CD4-positive, alpha-beta T cell (primary cell): ENCODE results near the gene ITGB2. TPM values are rescaled to one million over a fixed set of nuclear protein-coding genes. Genes with fewer than 3 reads are reported as not detected.

Experiments
- ATAC-seq: fragments of 200-7000 bp; cut with Tn5 transposase; one replicate; pipeline ENCODE4 v1.10.0; 2022; ENCODE audit warnings: mild to moderate bottlenecking; ENCODE audit not compliant: poor library complexity
- CTCF ChIA-PET: fragments of 350-600 bp; sonication (Branson Sonifier 250); formaldehyde crosslinking; loops from one replicate; lab custom pipeline; 2021; ENCODE audit warnings: antibody characterized with exemption, inconsistent platforms; lab: Charles Lee
- POLR2A ChIA-PET: fragments of 350-600 bp; sonication (Branson Sonifier 250); formaldehyde crosslinking; loops from one replicate; lab custom pipeline; 2021; ENCODE audit warnings: antibody characterized with exemption, inconsistent platforms; lab: Charles Lee
- DNase-seq, 14 experiments: peaks; one replicate each; pipeline ENCODE4 v3.0.0-alpha.2; 2013 to 2020; ENCODE audit warnings: mixed read lengths in 2 of 14
- H3K27ac ChIP-seq, 2 donors: one replicate each; pipeline versions ENCODE4 v1.5.1 to v1.7.0; 2013; ENCODE audit warnings: low read length in 2 of 2, low read depth in 1 of 2, mild to moderate bottlenecking in 1 of 2
- H3K27me3 ChIP-seq, 2 experiments: 1 replicate in 1 of 2; 2 replicates in 1 of 2; pipeline versions ENCODE4 v1.6.1 to v1.7.0; 2013; ENCODE audit warnings: low read length in 2 of 2, control low read depth in 1 of 2, mild to moderate bottlenecking in 1 of 2, moderate library complexity in 1 of 2; ENCODE audit not compliant: insufficient read depth in 2 of 2, control insufficient read depth in 1 of 2
- H3K36me3 ChIP-seq: one replicate; pipeline ENCODE4 v1.6.1; 2013; ENCODE audit warnings: low read length, control low read depth; ENCODE audit not compliant: insufficient read depth
- H3K4me1 ChIP-seq: one replicate; pipeline ENCODE4 v1.6.1; 2013; ENCODE audit warnings: low read length, control low read depth; ENCODE audit not compliant: insufficient read depth
- H3K4me3 ChIP-seq: one replicate; pipeline ENCODE4 v1.5.1; 2013; ENCODE audit warnings: mild to moderate bottlenecking, low read length, moderate library complexity
- H3K9me3 ChIP-seq, 2 experiments: 1 replicate in 1 of 2; 2 replicates in 1 of 2; pipeline versions ENCODE4 v1.6.1 to v1.7.0; 2013; ENCODE audit warnings: low read length in 2 of 2, mild to moderate bottlenecking in 2 of 2, control low read depth in 1 of 2, moderate library complexity in 1 of 2; ENCODE audit not compliant: control insufficient read depth in 1 of 2, insufficient read depth in 1 of 2
- H3K27ac Mint-ChIP-seq: one replicate; pipeline ENCODE4 v1.8.0; 2020; ENCODE audit warnings: mixed read lengths
- H3K27me3 Mint-ChIP-seq: one replicate; pipeline ENCODE4 v1.8.0; 2021; ENCODE audit warnings: mixed read lengths
- H3K36me3 Mint-ChIP-seq: one replicate; pipeline ENCODE4 v1.8.0; 2021; ENCODE audit warnings: low read depth, mixed read lengths
- H3K4me1 Mint-ChIP-seq: one replicate; pipeline ENCODE4 v1.8.0; 2021; ENCODE audit warnings: low read depth, mixed read lengths
- H3K4me3 Mint-ChIP-seq: one replicate; pipeline ENCODE4 v1.8.0; 2020; ENCODE audit warnings: mild to moderate bottlenecking, mixed read lengths
- H3K9me3 Mint-ChIP-seq: one replicate; pipeline ENCODE4 v1.8.0; 2020; ENCODE audit warnings: mixed read lengths
- CTCF ChIP-seq: fragments of 200-600 bp; IDR thresholded peaks from one replicate; pipeline ENCODE4 v1.8.0; 2022; ENCODE audit warnings: antibody characterized with exemption, mild to moderate bottlenecking
- intact Hi-C, 2 experiments: fragments of 100-400 bp; cut with DNase I in 1 of 2; cut with micrococcal nuclease in 1 of 2; formaldehyde crosslinking; loops; one replicate each; pipeline versions ENCODE4 v1.15.1 to v1.9.0; 2023 to 2025; cut with DNase I, micrococcal nuclease
- total RNA-seq, 174 experiments: library from RNA in 2 of 174; stranded (reverse) in 2 of 174; gene quantifications; one replicate each; pipeline ENCODE4 v1.2.3 and lab custom pipeline; 2021 to 2026

ITGB2 gene
- total RNA-seq, 2 experiments from 2014 or later, result 283 to 284 TPM

GRCh38 chr21:44857127-44857892, 63.4 kb downstream of the ITGB2 start:
- intact Hi-C loops, result loop anchor here in 1 of 2 experiments (2.0 kb wide), 1 partner anchor 15 kb away; the partner anchor contains the start of gene PTTG1IP
- DNase-seq (no peak), ATAC-seq (no peak)
- ChIA-PET POLR2A (interaction anchor here (1.0 to 2.7 kb wide), 3 partner anchors 11 to 16 kb away, joined by 3 to 13 read pairs (median 3); partner anchors contain the start of gene PTTG1IP), CTCF (no interaction called here)
- no peak overlapping the region for H3K27ac Mint-ChIP-seq
- Histone ChIP-seq H3K27me3 (no peaks in the 10 kb centered on the region), H3K4me1 (peaks cover 42% of the 10 kb centered on the region), H3K9me3 (no peaks in the 10 kb centered on the region), H3K27ac (no peak overlapping the region), H3K36me3 (peaks cover 87% of the 10 kb centered on the region), H3K4me3 (no peak overlapping the region)
- H3K4me3 Mint-ChIP-seq, result no peak overlapping the region
- peaks cover 90% of the 10 kb centered on the region for H3K36me3 Mint-ChIP-seq
- no peak for TF ChIP-seq CTCF
- H3K27me3 Mint-ChIP-seq, result no peaks in the 10 kb centered on the region
- H3K9me3 Mint-ChIP-seq, result no peaks in the 10 kb centered on the region
- H3K4me1 Mint-ChIP-seq, result peaks cover 57% of the 10 kb centered on the region

GRCh38 chr21:44856131-44856530, 64.6 kb downstream of the ITGB2 start:
- peaks cover 82% of the 10 kb centered on the region for H3K36me3 ChIP-seq
- Mint-ChIP-seq H3K4me3 (no peak overlapping the region), H3K36me3 (peaks cover 92% of the 10 kb centered on the region), H3K27ac (peak overlapping the region; percentile 95), H3K9me3 (no peaks in the 10 kb centered on the region), H3K4me1 (peaks cover 59% of the 10 kb centered on the region), H3K27me3 (no peaks in the 10 kb centered on the region)
- no peak overlapping the region for H3K4me3 ChIP-seq
- TF ChIP-seq CTCF, result no peak
- H3K27me3 ChIP-seq, result no peaks in the 10 kb centered on the region
- no peak overlapping the region for H3K27ac ChIP-seq
- ChIA-PET CTCF (no interaction called here), POLR2A (interaction anchor here (1.0 to 2.7 kb wide), 2 partner anchors 10 to 17 kb away, joined by 3 to 13 read pairs; partner anchors contain the start of gene PTTG1IP)
- DNase-seq, result no peak
- intact Hi-C loops, result loop anchor here in 1 of 2 experiments (2.0 kb wide), 1 partner anchor 17 kb away; the partner anchor contains the start of gene PTTG1IP
- no peak for ATAC-seq
- H3K4me1 ChIP-seq, result peaks cover 37% of the 10 kb centered on the region
- no peaks in the 10 kb centered on the region for H3K9me3 ChIP-seq

GRCh38 chr21:44855572-44855971, 65.1 kb downstream of the ITGB2 start:
- TF ChIP-seq CTCF, result no peak
- H3K36me3 Mint-ChIP-seq, result peaks cover 94% of the 10 kb centered on the region
- CTCF ChIA-PET, result no interaction called here
- Histone ChIP-seq H3K36me3 (peaks cover 85% of the 10 kb centered on the region), H3K27ac (no peak overlapping the region), H3K27me3 (no peaks in the 10 kb centered on the region), H3K4me3 (no peak overlapping the region), H3K4me1 (peaks cover 41% of the 10 kb centered on the region), H3K9me3 (no peaks in the 10 kb centered on the region)
- no peaks in the 10 kb centered on the region for H3K9me3 Mint-ChIP-seq
- POLR2A ChIA-PET, result interaction anchor here (1.7 to 2.7 kb wide), 2 partner anchors 16 to 18 kb away, joined by 4 to 13 read pairs; partner anchors contain the start of gene PTTG1IP
- peak overlapping the region; percentile 95 for H3K27ac Mint-ChIP-seq
- ATAC-seq (no peak), DNase-seq (no peak)
- H3K4me1 Mint-ChIP-seq, result peaks cover 62% of the 10 kb centered on the region
- no peak overlapping the region for H3K4me3 Mint-ChIP-seq
- intact Hi-C loops, result loop anchor here in 1 of 2 experiments (2.0 kb wide), 1 partner anchor 13 kb away; no protein-coding TSS in a partner anchor
- H3K27me3 Mint-ChIP-seq, result no peaks in the 10 kb centered on the region
